GM19035 (cell line): ENCODE data around the gene POLD1.

Source experiments
- ATAC-seq: cut with Tn5 transposase; IDR thresholded peaks from one replicate; pipeline ENCODE4 v1.9.1; 2021; ENCODE audit not compliant: unreplicated experiment

POLD1 gene

DNA sequence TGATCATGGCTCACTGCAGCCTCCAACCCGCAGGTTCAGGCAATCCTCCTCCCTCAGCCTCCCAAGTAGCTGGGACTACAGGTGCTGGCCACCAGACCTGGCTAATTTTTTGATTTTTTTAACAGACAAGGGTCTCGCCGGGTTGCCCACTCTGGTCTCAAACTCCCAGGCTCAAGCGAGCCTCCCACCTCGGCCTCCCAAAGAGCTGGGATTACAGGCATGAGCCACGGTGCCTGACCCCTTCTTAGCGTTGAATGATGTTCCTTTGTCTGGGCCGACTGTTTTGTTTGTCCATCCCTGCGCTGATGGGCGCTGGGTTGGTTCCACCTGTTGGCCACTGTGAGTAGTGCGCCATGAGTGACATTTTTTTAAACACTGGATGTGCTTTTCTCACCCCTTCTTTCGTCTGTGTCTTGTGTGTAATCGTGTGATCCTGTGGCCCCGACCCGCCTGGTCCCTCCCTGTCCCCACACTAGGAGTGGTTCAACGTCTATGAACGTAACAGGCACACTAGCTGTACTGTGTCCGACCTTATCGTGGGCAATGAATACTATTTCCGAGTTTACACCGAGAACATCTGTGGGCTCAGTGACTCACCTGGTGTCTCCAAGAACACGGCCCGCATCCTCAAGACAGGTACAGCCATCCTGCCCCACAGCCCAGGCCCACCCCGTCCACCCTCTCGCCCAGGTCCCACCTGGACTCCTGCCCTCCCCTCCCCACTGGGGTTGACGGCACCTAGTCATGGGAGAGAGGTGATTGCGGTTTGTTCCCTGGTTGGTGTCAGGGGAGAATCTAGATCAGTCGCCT lies 77.1 kb downstream of the POLD1 start:
- peak; percentile 56 for ATAC-seq

DNA sequence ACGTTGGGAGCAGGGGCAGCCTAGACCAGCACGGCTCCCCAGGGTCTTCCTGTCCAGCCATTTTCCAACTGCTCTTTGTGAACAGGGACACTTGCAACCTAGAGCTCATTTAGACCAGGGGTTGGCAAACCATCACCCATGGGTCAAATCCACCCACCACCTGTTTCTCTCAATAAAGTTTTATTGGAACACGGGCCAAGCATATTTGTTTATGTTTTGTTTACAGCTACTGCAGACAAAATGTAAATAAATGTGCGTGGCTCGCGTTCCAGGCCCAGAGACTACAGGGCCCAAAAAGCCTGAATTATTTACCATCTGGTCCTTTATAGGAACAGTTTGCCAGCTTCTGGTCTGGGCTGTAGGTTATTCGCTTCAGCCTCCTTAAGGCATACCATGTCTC lies 78.8 kb downstream of the POLD1 start:
- no peak for ATAC-seq

DNA sequence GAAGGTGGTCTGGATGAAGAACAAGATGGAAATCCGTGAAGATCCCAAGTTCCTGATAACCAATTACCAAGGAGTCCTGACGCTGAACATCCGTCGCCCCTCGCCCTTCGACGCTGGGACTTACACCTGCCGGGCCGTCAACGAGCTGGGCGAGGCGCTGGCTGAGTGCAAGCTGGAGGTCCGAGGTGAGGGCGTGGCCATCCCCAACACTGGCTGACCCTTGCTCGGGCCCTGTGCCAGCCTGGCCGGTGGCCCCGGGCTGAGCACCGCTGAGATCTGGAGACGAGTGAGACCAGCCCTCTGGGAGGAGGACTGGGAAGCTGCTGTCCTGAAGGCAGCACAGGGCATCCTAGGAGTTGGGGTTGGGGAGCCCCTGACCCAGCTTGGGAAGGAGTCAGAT lies 80.2 kb downstream of the POLD1 start:
- no peak for ATAC-seq

DNA sequence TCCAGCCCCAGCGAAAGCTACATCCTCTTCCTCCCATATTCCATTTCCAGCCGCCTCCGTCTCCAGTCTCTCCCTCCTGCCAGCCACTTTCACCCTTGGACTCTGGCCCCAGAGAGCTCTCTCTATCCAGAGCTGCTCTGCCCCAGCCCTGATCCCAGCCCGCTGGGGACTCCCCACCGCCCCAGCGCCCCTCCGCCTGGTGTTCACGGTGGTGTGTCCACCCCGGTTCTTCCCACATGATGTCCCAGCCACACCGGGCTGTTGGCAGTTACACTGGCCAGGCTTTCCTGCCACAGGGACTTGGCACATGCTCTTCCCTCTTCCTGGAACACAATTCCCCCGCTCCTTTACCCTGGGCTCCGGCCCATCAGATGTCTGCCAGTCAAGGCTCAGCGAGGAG lies 80.9 kb downstream of the POLD1 start:
- no peak for ATAC-seq

DNA sequence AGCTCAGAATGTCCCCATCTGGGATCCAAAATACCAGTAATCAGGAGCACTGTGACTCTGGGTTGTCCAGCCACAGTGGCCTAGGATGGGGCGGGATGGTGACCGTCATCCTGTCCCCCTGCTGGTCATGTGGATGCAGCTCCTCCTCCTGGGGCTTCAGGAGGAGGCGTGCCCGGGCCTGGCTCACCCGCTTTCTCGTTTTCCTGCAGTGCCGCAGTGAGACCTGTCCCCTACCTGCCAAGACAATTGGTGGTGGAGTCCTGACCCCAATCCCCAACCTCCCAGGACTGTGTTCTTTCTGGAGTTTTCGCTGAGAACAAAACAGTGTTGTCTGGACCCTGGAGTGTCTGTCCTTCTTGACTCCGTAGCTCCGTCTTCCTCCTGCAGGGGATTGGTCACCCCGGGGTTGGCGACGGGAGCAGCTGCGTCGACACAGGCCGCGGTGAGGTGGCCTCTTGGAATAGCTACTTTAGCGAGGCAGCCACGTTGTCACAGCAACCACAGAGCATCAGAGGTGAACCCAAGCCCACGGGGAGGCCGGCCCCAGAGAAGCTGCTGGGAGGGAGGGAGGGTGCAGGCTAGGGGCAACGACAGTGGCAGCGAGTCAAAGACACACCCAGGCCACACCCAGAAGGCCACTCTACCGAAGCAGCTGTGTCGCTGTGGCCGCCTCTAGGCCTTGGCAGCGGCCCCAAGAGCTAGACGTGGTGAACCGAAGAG lies 82.0 kb downstream of the POLD1 start:
- no peak for ATAC-seq

DNA sequence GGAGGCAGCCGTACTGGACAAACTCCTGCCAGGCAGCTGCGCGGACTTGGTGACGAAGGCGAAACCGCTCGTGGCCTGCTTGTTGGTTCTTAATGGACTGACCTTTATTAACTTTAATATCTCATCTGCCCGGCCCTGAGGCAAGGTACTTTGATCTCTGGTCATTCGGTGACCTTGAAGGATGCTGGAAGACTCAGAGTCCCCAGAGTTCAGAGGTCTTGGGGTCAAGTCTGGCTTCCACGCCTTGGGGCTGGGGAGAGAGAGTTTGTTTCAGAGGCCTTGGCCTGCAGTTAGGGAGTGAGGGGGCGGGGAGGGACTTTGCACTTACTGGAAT lies 82.5 kb downstream of the POLD1 start:
- ATAC-seq = no peak

DNA sequence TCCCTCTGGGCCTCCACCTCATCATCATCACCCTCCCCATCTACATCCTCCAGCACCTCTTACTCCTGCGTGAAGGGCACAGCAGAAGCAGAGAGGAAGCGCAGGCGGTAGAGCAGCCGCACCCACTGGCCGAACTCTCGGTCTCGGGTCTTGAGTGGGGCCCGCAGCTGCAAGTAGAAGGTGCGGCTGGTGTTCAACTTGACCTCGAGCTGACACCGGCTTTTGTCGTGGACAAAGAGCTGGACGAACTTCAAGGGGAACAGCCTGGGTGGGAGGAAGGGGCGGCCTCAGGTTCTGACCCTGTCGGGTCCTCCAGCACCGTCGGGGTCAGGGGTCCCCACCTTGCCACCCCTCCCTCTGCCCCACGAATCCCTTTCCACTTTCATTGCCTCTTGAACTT lies 83.4 kb downstream of the POLD1 start:
- ATAC-seq = no peak
